Activated CD8-positive, alpha-beta memory T cell treated with anti-CD3 and anti-CD28 coated beads, Interleukin-2, amount 50 U/mL, for 24 hours (primary cell): ENCODE results near the gene KRT71.
A peak's percentile ranks its signal among the peaks of the same experiment; 100 is the strongest.

Source experiments
- DNase-seq: peaks from one replicate; pipeline ENCODE4 v3.0.0-alpha.2; 2020; ENCODE audit errors: extremely low read depth

The KRT71 gene

GRCh38 chr12:52575256-52575655 lies 22.3 kb upstream of the KRT71 start:
- DNase-seq: no peak

GRCh38 chr12:52573743-52574142 lies 20.8 kb upstream of the KRT71 start, which contains the start of gene KRT74:
TSS of gene KRT74 (minus strand) at chr12:52573843. CDS start at chr12:52573777, 66 bp downstream.
- DNase-seq: no peak

- DNase-seq: no peak
Measured at GRCh38 chr12:52573306-52573705, 20.4 kb upstream of the KRT71 start.

GRCh38 chr12:52570511-52570910 lies 17.6 kb upstream of the KRT71 start:
- no peak for DNase-seq

GRCh38 chr12:52568111-52568510 lies 15.2 kb upstream of the KRT71 start:
- no peak for DNase-seq

GRCh38 chr12:52566847-52567291 lies 13.9 kb upstream of the KRT71 start:
- peak; percentile 9 for DNase-seq

GRCh38 chr12:52564582-52564981 lies 11.6 kb upstream of the KRT71 start:
- DNase-seq: no peak

- no peak for DNase-seq
Measured at GRCh38 chr12:52561880-52562449, 9.0 kb upstream of the KRT71 start.

GRCh38 chr12:52559979-52560378 lies 7.0 kb upstream of the KRT71 start:
- no peak for DNase-seq

- DNase-seq: no peak
Measured at GRCh38 chr12:52558781-52559445, 6.0 kb upstream of the KRT71 start.

- no peak for DNase-seq
Measured at GRCh38 chr12:52557476-52557875, 4.5 kb upstream of the KRT71 start.

GRCh38 chr12:52555577-52555976 lies 2.6 kb upstream of the KRT71 start:
- DNase-seq: no peak

GRCh38 chr12:52552055-52552454 lies 890 bp downstream of the KRT71 start:
- DNase-seq: no peak

- DNase-seq: no peak
Measured at GRCh38 chr12:52551216-52551865, 1.6 kb downstream of the KRT71 start.

- DNase-seq: no peak
Measured at GRCh38 chr12:52546126-52546525, 6.8 kb downstream of the KRT71 start.

GRCh38 chr12:52543985-52544883 lies 8.7 kb downstream of the KRT71 start:
- no peak for DNase-seq

- DNase-seq: no peak
Measured at GRCh38 chr12:52542785-52543318, 10.1 kb downstream of the KRT71 start.

- DNase-seq: no peak
Measured at GRCh38 chr12:52542157-52542556, 10.8 kb downstream of the KRT71 start.

- no peak for DNase-seq
Measured at GRCh38 chr12:52541709-52542108, 11.2 kb downstream of the KRT71 start.

- no peak for DNase-seq
Measured at GRCh38 chr12:52540531-52540930, 12.4 kb downstream of the KRT71 start.

- DNase-seq: no peak
Measured at GRCh38 chr12:52539821-52540173, 13.1 kb downstream of the KRT71 start.
